VCaP (cell line): ENCODE data around the gene MAP3K8.

Experiments
- H3K27ac ChIP-seq: fragments of 450-650 bp; 2 replicates; pipeline ENCODE4 v1.5.1; 2017
- TF ChIP-seq, protein P1 (sequence below): fragments of 450-650 bp; conservative IDR thresholded peaks from 2 replicates; pipeline ENCODE4 v1.5.1; 2017; ENCODE audit warnings: mild to moderate bottlenecking, moderate library complexity

The MAP3K8 gene

DNA sequence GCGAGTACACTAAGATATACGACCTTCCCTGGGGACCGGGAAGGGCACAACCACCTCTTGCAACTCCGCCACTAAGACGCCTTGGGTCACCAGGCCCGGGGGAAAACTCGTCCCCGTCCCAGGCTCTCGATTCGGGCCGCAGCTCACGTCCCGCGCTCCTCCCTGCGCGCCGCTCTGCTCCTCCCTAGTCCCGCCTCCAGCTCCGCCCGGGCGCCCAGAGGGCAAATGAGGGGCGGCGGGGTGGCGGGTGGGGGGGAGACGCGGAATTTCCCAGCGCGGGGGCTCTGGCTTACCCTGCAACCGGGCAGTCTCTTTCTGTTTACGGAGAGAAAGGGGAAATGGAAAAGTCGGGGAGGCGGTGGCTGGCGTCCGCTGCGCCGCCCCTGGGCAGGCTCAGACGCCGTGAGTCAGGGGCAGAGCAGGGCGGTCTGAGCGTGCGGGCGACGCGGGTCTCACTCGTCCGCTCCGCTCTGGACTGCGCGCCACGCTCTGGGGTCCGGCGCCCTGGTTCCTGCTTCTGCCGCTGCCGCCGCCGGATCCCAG is at the start of gene MAP3K8:
TSS of gene MAP3K8 (plus strand) at position 455 of the 543 bp plus-strand sequence. CDS start 4,755 bp downstream, outside the sequence.
- H3K27ac ChIP-seq = peak within 1 kb of the TSS; percentile 79
- TF ChIP-seq, protein P1, sequence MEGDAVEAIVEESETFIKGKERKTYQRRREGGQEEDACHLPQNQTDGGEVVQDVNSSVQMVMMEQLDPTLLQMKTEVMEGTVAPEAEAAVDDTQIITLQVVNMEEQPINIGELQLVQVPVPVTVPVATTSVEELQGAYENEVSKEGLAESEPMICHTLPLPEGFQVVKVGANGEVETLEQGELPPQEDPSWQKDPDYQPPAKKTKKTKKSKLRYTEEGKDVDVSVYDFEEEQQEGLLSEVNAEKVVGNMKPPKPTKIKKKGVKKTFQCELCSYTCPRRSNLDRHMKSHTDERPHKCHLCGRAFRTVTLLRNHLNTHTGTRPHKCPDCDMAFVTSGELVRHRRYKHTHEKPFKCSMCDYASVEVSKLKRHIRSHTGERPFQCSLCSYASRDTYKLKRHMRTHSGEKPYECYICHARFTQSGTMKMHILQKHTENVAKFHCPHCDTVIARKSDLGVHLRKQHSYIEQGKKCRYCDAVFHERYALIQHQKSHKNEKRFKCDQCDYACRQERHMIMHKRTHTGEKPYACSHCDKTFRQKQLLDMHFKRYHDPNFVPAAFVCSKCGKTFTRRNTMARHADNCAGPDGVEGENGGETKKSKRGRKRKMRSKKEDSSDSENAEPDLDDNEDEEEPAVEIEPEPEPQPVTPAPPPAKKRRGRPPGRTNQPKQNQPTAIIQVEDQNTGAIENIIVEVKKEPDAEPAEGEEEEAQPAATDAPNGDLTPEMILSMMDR = no peak

DNA sequence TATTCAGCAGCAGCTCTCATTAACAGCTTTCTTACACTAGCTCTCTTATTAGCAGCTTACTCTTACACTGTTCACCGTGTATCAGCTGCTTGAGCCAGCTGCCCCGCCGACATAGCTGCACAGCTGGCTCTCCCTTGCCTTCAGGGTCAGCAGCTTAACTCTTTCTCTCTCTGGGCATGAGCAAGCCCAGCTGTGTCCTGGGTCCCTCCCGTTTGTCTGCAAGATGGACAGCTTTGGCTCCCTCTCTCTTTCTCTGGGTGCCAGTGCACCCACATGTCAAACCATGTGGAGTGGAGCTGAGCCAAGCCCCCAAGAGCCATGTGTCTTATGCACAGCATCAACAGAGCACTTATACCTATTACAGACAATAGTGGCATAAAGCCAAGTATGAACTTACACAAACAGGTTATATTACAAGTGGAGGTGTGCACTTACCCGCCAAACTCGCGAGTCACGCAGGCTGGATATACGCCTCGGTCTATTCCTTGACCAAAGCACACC is 49.2 kb upstream of the MAP3K8 start:
- no peak overlapping the region for H3K27ac ChIP-seq
- TF ChIP-seq, protein P1 = peak; percentile 20; the same call in 1 of the 2 replicates

DNA sequence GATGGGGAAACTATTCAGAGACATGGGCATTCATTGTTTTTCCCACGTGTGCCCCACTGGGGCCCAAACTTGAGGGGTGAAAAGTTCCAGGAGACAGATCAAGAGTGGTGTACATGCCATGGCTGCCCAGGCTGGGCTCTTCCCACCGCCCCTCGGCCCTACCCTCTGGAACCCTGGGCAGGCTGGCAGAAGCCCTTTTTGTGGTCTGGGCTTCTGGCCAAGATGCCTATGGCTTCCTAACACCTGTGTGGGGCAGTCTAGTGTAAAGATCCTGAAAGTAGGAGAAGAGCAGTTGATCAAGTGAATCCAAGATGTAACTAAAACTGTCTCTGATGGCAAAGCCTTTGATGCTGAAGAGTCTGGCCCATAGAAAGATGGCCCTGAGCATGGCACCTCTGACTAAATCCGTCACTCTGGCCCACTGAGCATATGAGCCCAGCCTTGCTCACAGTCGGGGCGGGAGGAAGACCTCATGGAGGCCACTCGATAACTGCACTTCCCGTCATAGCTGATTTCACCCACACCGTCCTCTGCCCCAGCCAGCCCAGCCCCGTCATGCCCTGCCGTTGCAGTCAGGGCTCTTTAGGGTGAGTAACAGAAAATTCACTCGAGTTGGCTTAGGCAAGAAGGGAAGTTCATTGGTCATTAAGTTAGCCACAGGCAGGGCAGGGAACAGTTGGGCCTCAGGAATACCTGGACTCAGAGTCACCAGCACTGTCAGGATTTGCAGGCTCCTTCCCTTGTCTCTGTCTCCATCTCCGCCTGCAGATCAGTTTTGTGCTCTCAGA is 47.0 kb upstream of the MAP3K8 start:
- TF ChIP-seq, protein P1 = no peak
- no peak overlapping the region for H3K27ac ChIP-seq

DNA sequence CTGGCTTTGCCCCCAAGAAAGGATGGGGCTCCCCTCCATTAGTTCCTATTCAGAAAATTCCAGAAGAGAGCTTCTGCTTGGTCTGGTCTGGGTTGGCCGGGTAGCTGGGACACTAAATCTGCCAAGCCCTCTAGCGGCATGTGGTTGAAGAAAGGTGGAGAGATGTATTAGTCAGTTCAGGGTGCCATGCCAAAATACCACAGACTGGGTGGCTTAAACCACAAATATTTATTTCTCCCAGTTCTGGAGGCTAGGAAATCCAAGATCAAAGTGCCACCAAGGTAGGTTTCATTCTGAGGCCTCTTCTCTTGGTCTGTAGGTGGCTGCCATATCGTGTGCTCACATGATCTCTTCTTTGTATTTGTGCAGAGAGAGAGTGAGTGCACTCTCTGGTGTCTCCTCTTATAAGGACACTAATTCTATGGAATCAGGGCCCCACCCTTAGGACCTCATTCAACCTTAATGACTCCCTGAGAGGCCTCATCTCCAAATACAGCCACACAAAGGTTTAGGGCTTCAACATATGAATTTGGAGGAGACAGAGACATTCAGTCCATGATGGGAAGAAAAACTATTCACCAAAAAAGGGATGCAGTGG is 46.2 kb upstream of the MAP3K8 start:
- TF ChIP-seq, protein P1 = no peak
- H3K27ac ChIP-seq = no peak overlapping the region

DNA sequence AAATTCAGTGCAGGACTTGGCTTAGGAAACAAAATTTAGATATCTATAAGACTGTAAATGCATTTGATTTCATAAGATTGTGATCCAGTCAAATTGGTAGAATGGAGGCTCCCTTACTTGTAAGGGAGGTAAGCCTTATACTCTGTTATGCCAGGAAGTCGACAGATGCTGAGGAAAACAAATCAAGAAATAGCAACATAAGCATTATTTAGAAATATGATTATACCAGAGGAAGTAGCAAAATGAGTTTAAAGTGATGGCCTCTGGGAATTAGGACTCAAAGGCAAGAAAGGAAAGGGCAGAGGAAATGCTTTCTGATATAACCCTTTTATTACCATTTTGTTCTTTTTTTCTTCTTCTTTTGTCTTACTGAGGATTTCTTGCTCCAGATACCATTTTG is 44.4 kb upstream of the MAP3K8 start:
- H3K27ac ChIP-seq = no peak overlapping the region
- TF ChIP-seq, protein P1 = no peak

DNA sequence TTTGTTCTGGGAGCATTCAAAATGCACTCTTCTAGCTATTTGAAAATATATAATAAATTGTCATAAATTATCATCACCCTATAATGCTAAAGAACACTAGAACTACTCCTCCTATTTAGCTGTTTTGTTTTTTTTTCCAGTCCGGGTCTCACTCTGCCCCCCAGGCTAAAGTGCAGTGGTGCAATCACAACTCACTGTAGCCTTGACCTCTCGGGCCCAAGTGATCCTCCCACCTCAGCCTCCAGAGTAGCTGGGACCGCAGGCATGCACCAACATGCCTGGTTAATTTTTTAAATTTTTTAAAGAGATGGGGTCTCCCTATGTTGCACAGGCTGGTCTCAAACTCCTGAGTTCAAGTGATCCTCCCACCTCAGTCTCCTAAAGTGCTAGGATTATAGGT is 43.8 kb upstream of the MAP3K8 start:
- TF ChIP-seq, protein P1 = no peak
- H3K27ac ChIP-seq = no peak overlapping the region

DNA sequence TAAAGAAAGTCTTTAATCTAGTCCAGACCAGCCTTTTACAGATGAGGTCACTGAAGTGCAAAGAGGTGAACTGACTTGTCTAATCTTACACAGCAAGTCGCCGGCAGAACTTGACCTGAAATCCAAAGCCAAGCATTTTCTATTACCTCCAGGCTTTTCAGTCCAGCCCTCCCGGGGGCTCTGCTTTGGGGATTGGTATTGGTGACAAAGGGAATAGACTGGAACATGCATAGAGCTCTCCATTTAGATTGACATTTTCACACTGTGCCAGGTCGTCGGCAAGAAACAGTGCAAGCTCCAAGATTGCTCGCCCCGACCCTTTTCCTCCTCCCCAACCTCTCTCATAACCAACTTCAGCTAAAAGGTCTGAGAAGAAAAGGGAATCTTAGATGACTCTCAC is 42.7 kb upstream of the MAP3K8 start:
- TF ChIP-seq, protein P1 = no peak

More for the DNA sequence above, 42.7 kb upstream of the MAP3K8 start:
- H3K27ac ChIP-seq = no peak overlapping the region
